Caco-2 (cell line): ENCODE measurements around the gene CCM2. TPM values are rescaled to one million over a fixed set of nuclear protein-coding genes. Genes with fewer than 3 reads are reported as not detected.

Experiments used
- BruUV-seq: library from RNA; stranded (reverse); fragments of 400-500 nt; replicated peaks from 2 replicates; lab custom pipeline; 2021; lab: Mats Ljungman, UMichigan
- CTCF ChIA-PET: fragments of 300-600 bp; sonication (Branson Sonifier 250); formaldehyde crosslinking; loops from one replicate; lab custom pipeline; 2022; ENCODE audit warnings: antibody characterized with exemption; lab: Charles Lee
- POLR2A ChIA-PET: fragments of 300-600 bp; sonication (Branson Sonifier 250); formaldehyde crosslinking; loops from one replicate; lab custom pipeline; 2022; ENCODE audit warnings: antibody characterized with exemption; lab: Charles Lee
- DNase-seq, 2 experiments: peaks; one replicate each; pipeline versions ENCODE4 v3.0.0 to v3.0.0-alpha.2; 2020 to 2022
- H3K27me3 ChIP-seq: replicated peaks from 2 replicates; pipeline ENCODE4 v1.6.0; 2011; ENCODE audit warnings: low read length; ENCODE audit not compliant: control insufficient read depth, insufficient read depth
- H3K36me3 ChIP-seq: 2 replicates; pipeline ENCODE4 v1.5.1; 2011; ENCODE audit warnings: low read length; ENCODE audit not compliant: control insufficient read depth, insufficient read depth
- H3K4me1 ChIP-seq: fragments of 250-450 bp; sonication (Bioruptor Pico); 2 replicates; pipeline ENCODE4 v1.5.1; 2020; ENCODE audit warnings: mild to moderate bottlenecking
- H3K4me3 ChIP-seq: 2 replicates; pipeline ENCODE4 v1.5.1; 2011; ENCODE audit warnings: low read depth, mild to moderate bottlenecking, control low read depth, low read length
- H3K9me3 ChIP-seq: fragments of 250-450 bp; sonication (Bioruptor Pico); 2 replicates; pipeline ENCODE4 v1.5.1; 2020; ENCODE audit warnings: mild to moderate bottlenecking, moderate library complexity
- H3K27ac Mint-ChIP-seq: one replicate; pipeline ENCODE4 v1.8.0; 2022; ENCODE audit warnings: mixed read lengths; ENCODE audit not compliant: unreplicated experiment
- H3K27me3 Mint-ChIP-seq: one replicate; pipeline ENCODE4 v1.8.0; 2022; ENCODE audit warnings: mixed read lengths; ENCODE audit not compliant: insufficient read depth, unreplicated experiment
- H3K36me3 Mint-ChIP-seq: one replicate; pipeline ENCODE4 v1.8.0; 2022; ENCODE audit warnings: mild to moderate bottlenecking, mixed read lengths; ENCODE audit not compliant: insufficient read depth, unreplicated experiment
- H3K4me1 Mint-ChIP-seq: one replicate; pipeline ENCODE4 v1.8.0; 2022; ENCODE audit warnings: low read depth, mixed read lengths; ENCODE audit not compliant: unreplicated experiment
- H3K4me3 Mint-ChIP-seq: one replicate; pipeline ENCODE4 v1.8.0; 2022; ENCODE audit warnings: mild to moderate bottlenecking, moderate library complexity, mixed read lengths; ENCODE audit not compliant: unreplicated experiment
- H3K9me3 Mint-ChIP-seq: one replicate; pipeline ENCODE4 v1.8.0; 2022; ENCODE audit warnings: mixed read lengths; ENCODE audit not compliant: unreplicated experiment
- CTCF ChIP-seq, 2 experiments: fragments of 200-600 bp in 1 of 2; IDR thresholded peaks; 1 replicate in 1 of 2; 2 replicates in 1 of 2; pipeline versions ENCODE4 v1.5.1 to v1.8.0; 2011 to 2022; ENCODE audit warnings: antibody characterized with exemption in 1 of 2, control low read depth in 1 of 2, inconsistent platforms in 1 of 2, low read depth in 1 of 2, low read length in 1 of 2, mild to moderate bottlenecking in 1 of 2, moderate library complexity in 1 of 2; ENCODE audit not compliant: insufficient read depth in 1 of 2, severe bottlenecking in 1 of 2, unreplicated experiment in 1 of 2
- intact Hi-C: fragments of 100-400 bp; cut with micrococcal nuclease; formaldehyde crosslinking; loops from one replicate; pipeline ENCODE4 v1.10.0; 2022; ENCODE audit not compliant: unreplicated experiment
- total RNA-seq: library from RNA; stranded (reverse); gene quantifications from 2 replicates; pipeline ENCODE4 v1.2.3, GENCODE V29; 2022

CCM2 gene
- total RNA-seq, 1 experiment from 2014 or later = 28.2 TPM

- intact Hi-C loops = no loop called here
- ChIA-PET POLR2A (interaction anchor here (0.6 kb wide), 1 partner anchor 93 kb away, joined by 6 read pairs; no protein-coding TSS in a partner anchor), CTCF (no interaction called here)
- no peaks in the 10 kb centered on the region for H3K36me3 Mint-ChIP-seq
- TF ChIP-seq CTCF (IDR thresholded peaks at IDR 0.05; ENCODE audit: insufficient read depth in 1 of 2, low read depth in 1 of 2, low read length in 1 of 2, severe bottlenecking in 1 of 2, unreplicated experiment in 1 of 2) = no peak
- H3K4me3 Mint-ChIP-seq = no peak overlapping the region
- H3K4me1 Mint-ChIP-seq = no peaks in the 10 kb centered on the region
- Histone ChIP-seq H3K27me3 (no peaks in the 10 kb centered on the region; the same call in 1 of the 2 replicates), H3K4me3 (no peak overlapping the region), H3K9me3 (no peaks in the 10 kb centered on the region), H3K4me1 (no peaks in the 10 kb centered on the region), H3K36me3 (no peaks in the 10 kb centered on the region)
- no peaks in the 10 kb centered on the region for H3K9me3 Mint-ChIP-seq
- BruUV-seq = no TSS peak
- no peak overlapping the region for H3K27ac Mint-ChIP-seq
- peaks cover 3% of the 10 kb centered on the region for H3K27me3 Mint-ChIP-seq
- no peak for DNase-seq
Observed at GRCh38 chr7:44955733-44956132, 44.3 kb upstream of the CCM2 start.

GRCh38 chr7:44956157-44956766 lies 43.7 kb upstream of the CCM2 start:
- Mint-ChIP-seq H3K4me1 (no peaks in the 10 kb centered on the region), H3K9me3 (no peaks in the 10 kb centered on the region), H3K4me3 (no peak overlapping the region), H3K36me3 (no peaks in the 10 kb centered on the region), H3K27me3 (peaks cover 3% of the 10 kb centered on the region), H3K27ac (no peak overlapping the region)
- CTCF ChIA-PET = no interaction called here
- H3K36me3 ChIP-seq = no peaks in the 10 kb centered on the region
- intact Hi-C loops = no loop called here
- POLR2A ChIA-PET = no interaction called here
- no peaks in the 10 kb centered on the region for H3K9me3 ChIP-seq
- no peak for TF ChIP-seq CTCF (IDR thresholded peaks at IDR 0.05; ENCODE audit: insufficient read depth in 1 of 2, low read depth in 1 of 2, low read length in 1 of 2, severe bottlenecking in 1 of 2, unreplicated experiment in 1 of 2)
- H3K4me1 ChIP-seq = no peaks in the 10 kb centered on the region
- BruUV-seq = no TSS peak
- H3K27me3 ChIP-seq = no peaks in the 10 kb centered on the region; the same call in 1 of the 2 replicates
- DNase-seq = no peak
- H3K4me3 ChIP-seq = no peak overlapping the region

GRCh38 chr7:44958645-44959344 lies 41.2 kb upstream of the CCM2 start:
- H3K4me3 Mint-ChIP-seq = no peak overlapping the region
- no peaks in the 10 kb centered on the region for H3K9me3 ChIP-seq
- no peak for TF ChIP-seq CTCF (IDR thresholded peaks at IDR 0.05; ENCODE audit: insufficient read depth in 1 of 2, low read depth in 1 of 2, low read length in 1 of 2, severe bottlenecking in 1 of 2, unreplicated experiment in 1 of 2)
- DNase-seq = no peak
- BruUV-seq = no TSS peak
- H3K4me1 ChIP-seq = no peaks in the 10 kb centered on the region
- no peaks in the 10 kb centered on the region for H3K9me3 Mint-ChIP-seq
- no peaks in the 10 kb centered on the region for H3K27me3 Mint-ChIP-seq
- H3K27ac Mint-ChIP-seq = no peak overlapping the region
- intact Hi-C loops = no loop called here
- no peaks in the 10 kb centered on the region; the same call in 1 of the 2 replicates for H3K27me3 ChIP-seq
- no peaks in the 10 kb centered on the region for H3K4me1 Mint-ChIP-seq
- H3K4me3 ChIP-seq = no peak overlapping the region
- no peaks in the 10 kb centered on the region for H3K36me3 Mint-ChIP-seq
- POLR2A ChIA-PET = no interaction called here
- no peaks in the 10 kb centered on the region for H3K36me3 ChIP-seq
- CTCF ChIA-PET = no interaction called here
